IPS-18c (cell line): ENCODE results near the gene RAB44.

Experiments
- H3K4me3 ChIP-seq: 2 replicates; pipeline ENCODE4 v1.7.0; 2013; ENCODE audit warnings: low read depth, mild to moderate bottlenecking, low read length, moderate library complexity; ENCODE audit not compliant: insufficient read depth
- H3K9me3 ChIP-seq: one replicate; pipeline ENCODE4 v1.6.1; 2013; ENCODE audit warnings: mild to moderate bottlenecking, low read length, moderate library complexity; ENCODE audit not compliant: control insufficient read depth, insufficient read depth

Gene RAB44

DNA sequence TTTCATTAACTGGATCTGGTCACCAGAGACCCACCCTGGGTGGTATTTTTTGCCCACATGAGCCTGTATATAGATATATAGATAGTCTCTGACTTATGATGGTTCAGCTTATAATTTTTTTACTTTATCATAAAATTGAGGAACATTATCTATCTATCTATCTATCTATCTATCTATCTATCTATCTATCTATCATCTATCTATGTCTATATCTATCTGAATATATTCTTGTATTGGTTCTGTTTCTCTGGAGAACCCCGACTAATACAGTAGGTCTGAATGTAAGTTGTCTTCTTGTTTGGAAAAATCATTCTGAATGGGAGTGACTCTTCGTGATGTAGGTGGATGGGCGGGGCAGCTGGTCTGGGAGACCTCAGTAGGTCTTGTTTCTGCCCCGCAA is 32.4 kb upstream of the RAB44 start:
- Histone ChIP-seq H3K9me3 (no peaks in the 10 kb centered on the region), H3K4me3 (no peak overlapping the region)

DNA sequence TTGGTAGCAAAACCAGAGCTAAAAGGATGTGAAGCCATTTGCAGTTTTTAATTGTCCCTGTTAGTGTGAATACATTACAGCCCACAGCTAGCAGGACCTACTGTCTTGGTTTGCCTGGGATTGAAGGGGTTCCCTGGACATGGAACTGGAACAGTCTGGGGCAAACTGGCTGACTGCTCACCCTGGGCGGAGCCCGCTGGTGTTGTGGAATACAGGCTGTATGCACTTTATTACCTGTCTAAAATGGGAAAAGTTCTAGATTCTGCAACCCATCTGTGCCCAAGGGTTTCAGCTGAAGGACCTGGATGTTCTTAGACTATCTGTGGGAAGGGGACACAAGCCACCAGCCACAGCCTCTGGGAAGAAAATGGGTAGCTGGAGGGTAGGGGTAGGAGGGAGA is 31.3 kb upstream of the RAB44 start:
- no peak overlapping the region for H3K4me3 ChIP-seq
- no peaks in the 10 kb centered on the region for H3K9me3 ChIP-seq

DNA sequence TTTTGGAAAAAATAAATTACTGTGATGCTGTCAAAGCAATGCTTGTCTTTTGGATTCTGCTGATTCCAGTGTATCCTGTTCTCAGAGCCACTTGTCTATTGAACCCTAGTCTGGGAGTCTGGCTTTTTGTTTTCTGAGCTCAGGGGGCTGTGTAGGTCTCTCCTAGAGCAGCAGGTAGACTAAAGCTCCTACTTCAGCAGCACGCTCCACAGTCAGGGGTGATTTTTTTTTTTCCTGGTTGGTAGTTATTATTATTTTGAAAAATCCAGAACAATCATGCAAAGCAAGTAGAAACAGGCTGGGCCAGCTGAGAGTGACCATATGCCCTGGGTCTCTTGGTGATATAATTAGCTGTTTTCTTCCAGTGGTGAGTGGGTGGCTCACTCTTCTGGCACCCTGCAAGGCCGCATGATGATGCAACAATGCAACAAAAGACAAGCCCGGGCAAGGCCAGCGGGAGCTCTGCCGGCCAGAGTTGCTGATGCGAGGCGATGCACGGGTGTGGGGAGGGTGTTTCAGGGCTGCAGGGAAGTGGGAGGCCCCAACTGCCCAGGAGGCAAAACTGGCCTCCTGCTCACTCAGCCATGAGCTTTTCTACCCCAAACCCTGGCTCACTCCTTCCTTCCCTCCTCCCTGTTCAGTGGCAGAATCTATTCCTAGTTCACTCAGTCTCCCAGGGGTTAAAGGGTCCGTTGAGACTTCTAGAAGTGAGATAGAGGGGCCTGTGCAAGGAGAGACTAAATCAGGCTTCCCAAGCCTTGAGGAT is 30.6 kb upstream of the RAB44 start:
- Histone ChIP-seq H3K9me3 (no peaks in the 10 kb centered on the region), H3K4me3 (no peak overlapping the region)

DNA sequence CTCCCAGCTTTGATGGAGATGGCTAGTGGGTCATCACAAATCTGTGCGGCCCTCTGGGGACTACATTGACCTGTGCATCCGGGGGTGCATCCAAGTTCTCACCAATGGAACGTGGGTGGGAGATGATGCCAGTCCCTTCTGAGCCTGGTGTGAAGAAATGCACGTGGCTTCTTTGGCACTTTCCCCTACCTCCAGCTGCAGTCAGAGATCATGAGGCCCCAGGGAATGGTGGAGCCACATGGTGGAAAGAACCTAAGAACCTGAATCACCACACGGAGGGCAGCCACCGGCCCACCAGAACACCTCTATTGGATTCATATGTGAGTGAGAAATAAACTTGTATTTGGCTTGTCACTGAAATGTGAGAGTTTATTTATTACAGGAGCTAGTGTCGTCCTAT is 29.0 kb upstream of the RAB44 start:
- no peaks in the 10 kb centered on the region for H3K9me3 ChIP-seq
- H3K4me3 ChIP-seq = no peak overlapping the region

DNA sequence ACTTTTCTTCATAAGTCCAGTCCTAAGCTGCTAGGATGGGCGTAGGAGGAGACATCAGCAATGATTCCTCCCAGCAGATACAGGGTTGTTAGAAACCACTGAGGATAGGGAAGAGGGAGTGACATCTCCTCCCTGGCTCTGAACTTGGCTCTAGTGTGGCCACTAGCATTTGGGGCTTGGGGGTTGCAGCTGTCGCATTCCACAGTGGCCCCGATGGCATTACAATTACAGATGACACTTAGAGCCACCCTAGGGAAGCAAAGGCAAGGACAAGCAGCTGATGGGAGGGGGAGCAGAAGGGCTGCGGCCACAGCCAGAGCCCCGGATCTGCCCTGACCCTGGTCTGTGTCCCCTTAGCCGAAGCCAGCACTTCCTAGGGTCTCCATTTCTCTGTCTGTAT is 28.6 kb upstream of the RAB44 start:
- H3K9me3 ChIP-seq = no peaks in the 10 kb centered on the region
- H3K4me3 ChIP-seq = no peak overlapping the region

DNA sequence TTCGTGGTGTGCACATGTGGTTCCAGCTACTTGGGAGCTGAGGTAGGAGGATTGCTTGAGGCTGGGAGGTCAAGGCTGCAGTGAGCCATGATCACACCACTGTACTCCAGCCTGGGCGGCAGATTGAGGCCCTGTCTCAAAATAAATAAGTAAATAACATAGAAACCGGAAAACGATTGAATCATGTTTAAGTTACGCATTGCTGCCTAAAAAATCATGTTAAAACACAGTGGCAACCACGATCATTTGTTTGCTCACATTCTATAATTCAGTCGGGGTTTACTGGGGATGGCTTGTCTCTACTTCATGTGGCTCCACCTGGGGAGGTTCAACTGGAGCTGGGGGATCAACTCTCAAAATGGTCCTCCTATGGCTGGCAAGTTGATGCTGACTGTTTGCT is 27.4 kb upstream of the RAB44 start:
- Histone ChIP-seq H3K9me3 (no peaks in the 10 kb centered on the region), H3K4me3 (no peak overlapping the region)

DNA sequence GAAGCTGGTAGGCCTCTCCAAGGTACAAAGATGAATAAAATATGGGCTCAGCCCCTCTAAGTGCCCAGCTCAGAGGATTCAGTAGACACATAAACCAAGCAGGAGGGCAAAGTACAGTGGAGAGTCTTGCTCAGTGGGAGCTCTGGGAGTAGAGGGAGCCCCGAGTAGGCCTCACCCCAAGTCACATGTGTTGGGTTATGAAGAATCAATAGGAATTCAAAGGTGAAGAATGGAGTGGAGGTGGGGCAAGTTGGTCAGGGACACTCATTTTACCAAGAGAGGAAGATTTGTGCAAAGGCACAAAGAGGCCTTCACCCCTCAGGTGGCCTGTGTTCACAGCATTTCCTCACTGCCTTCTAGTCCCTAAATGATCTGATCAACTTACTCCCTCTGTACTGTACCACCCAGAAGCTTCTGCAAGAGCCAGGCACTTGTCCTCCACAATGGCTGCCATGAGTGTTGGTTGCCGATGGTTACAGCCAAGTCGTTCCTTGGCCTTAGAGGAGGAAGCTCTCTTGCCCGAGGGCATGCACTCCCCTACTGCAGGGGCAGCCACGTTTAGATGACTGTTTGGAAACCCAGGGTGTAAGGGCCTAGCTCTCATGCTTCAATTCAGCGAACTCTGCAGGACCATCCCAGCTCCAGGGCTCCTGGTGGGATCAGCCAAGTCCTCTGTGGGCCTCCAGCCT is 25.8 kb upstream of the RAB44 start:
- Histone ChIP-seq H3K4me3 (no peak overlapping the region), H3K9me3 (no peaks in the 10 kb centered on the region)

DNA sequence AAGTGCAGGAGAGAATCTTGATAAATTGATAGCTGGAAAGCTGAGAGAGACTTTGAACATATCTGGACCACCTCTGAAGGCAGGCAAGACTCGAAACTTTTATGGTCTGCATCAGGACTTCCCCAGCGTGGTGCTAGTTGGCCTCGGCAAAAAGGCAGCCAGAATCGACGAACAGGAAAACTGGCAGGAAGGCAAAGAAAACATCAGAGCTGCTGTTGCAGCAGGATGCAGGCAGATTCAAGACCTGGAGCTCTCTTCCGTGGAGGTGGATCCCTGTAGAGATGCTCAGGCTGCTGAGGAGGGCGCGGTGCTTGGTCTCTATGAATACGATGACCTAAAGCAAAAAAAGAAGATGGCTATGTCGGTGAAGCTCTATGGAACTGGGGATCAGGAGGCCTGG is 23.7 kb upstream of the RAB44 start:
- H3K4me3 ChIP-seq = no peak overlapping the region
- no peaks in the 10 kb centered on the region for H3K9me3 ChIP-seq

DNA sequence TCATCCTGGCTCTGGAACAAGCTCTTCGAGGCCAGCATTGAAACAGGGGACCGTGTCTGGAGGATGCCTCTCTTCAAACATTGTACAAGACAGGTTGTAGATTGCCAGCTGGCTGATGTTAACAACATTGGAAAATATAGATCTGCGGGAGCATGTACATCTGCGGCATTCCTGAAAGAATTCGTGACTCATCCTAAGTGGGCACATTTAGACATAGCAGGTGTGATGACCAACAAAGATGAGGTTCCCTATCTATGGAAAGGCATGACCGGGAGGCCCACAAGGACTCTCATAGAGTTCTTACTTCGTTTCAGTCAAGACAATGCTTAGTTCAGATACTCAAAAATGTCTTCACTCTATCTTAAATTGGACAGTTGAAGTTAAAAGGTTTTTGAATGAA is 22.7 kb upstream of the RAB44 start:
- H3K4me3 ChIP-seq = no peak overlapping the region
- H3K9me3 ChIP-seq = no peaks in the 10 kb centered on the region

DNA sequence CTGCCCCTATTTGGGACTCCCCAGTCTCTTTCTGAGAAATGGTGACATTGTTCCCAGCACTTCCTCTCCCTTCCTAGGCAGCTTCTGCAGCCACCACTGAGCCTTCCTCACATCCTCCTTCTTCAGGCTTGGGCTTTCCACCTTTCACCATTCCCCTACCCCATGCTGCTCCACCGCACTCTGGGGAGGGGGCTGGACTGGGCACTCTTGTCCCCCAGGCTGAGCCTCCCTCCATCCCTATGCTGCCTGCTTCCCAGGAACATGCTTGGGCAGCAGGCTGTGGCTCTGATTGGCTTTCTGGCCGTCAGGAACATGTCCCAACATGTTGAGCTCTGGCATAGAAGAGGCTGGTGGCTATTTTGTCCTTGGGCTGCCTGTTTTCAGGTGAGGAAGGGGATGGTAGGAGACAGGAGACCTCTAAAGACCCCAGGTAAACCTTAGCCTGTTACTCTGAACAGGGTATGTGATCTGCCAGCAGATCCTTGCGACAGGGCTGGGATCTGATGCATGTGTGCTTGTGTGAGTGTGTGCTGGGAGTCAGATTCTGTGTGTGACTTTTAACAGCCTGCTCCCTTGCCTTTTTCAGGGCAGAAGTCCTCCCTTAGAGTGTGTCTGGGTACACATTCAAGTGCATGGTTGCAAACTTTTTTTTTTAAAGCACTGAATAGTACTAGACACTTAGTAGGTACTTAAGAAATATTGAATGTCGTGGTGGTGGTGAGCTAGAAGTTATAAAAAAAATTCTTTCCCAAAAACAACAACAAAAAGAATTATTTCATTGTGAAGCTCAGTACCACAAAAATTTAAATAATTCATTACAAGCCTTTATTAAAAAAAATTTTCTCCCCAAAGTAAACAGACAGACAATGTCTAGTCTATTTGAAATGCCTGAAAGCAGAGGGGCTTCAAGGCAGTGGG is 21.2 kb upstream of the RAB44 start:
- no peak overlapping the region for H3K4me3 ChIP-seq
- H3K9me3 ChIP-seq = no peaks in the 10 kb centered on the region

DNA sequence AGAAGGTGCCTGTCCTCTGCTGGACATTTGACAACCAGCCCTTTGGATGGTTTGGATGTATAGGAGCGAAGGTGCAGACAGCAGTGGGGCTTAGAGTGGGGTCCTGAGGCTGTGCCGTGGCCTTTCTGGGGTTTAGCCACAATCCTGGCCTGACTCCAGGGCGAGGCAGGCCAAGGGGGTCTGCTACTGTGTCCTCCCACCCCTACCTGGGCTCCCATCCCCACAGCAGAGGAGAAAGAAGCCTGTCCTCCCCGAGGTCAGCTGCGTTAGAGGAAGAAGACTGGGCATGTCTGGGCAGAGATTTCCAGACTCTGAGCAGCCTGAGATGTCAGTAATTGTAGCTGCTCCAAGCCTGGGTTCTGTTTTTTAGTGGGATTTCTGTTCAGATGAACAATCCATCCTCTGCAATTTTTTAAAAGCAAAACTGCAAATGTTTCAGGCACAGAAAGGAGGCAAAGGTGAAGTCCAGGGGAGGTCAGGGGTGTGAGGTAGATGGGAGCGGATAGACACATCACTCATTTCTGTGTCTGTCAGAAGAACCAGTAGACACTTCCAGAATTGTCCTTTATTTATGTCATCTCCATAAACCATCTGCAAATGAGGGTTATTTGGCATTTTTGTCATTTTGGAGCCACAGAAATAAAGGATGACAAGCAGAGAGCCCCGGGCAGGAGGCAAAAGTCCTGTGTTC is 20.4 kb upstream of the RAB44 start:
- H3K4me3 ChIP-seq = no peak overlapping the region
- no peaks in the 10 kb centered on the region for H3K9me3 ChIP-seq

DNA sequence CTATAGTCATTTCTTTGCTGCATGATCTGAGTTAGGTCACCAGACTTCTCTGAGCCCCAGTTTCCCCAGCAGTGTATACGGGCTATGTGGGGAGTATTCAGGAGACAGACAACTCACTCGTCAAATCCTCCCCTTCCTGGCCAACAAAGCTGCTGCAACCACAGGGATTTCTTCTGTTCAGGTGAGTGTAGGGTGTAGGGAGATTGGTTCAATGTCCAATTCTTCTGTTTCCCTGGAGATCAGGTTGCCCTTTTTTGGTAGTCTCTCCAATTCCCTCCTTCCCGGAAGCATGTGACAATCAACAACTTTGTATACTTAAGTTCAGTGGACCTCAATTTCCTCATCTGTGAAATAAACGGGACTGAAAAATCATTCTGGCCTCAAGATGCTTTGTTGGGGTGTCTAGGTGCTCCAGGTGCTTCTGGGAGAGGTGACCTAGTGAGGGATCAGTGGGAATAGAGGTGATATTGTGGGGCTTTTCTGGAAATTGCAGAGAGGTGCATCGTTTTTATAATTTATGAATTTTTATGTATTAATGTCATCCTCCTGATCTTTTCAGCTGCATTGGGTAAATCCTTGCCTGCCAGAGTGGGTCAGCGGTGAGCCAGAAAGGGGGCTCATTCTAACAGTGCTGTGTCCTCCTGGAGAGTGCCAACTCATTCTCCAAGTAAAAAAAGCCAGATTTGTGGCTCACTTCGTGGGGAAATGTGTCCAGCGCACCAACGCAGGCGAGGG is 19.7 kb upstream of the RAB44 start:
- Histone ChIP-seq H3K9me3 (no peaks in the 10 kb centered on the region), H3K4me3 (peak overlapping the region; percentile 40; the same call in 1 of the 2 replicates)

DNA sequence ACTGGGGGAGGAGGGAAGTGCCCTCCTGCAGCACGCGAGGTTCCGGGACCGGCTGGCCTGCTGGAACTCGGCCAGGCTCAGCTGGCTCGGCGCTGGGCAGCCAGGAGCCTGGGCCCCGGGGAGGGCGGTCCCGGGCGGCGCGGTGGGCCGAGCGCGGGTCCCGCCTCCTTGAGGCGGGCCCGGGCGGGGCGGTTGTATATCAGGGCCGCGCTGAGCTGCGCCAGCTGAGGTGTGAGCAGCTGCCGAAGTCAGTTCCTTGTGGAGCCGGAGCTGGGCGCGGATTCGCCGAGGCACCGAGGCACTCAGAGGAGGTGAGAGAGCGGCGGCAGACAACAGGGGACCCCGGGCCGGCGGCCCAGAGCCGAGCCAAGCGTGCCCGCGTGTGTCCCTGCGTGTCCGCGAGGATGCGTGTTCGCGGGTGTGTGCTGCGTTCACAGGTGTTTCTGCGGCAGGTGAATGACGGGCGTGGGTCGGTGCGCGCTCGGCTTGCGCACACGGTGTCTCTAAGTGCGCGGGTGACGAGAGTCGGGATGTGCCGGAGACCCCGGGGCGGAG is 19.1 kb upstream of the RAB44 start, which contains the start of gene CDKN1A:
CDKN1A (plus strand) TSS at position 227 of the 555 bp plus-strand sequence. CDS start 5,388 bp downstream, outside the sequence.
- Histone ChIP-seq H3K4me3 (peak within 1 kb of the TSS; percentile 77), H3K9me3 (no peaks in the 10 kb centered on the region)

DNA sequence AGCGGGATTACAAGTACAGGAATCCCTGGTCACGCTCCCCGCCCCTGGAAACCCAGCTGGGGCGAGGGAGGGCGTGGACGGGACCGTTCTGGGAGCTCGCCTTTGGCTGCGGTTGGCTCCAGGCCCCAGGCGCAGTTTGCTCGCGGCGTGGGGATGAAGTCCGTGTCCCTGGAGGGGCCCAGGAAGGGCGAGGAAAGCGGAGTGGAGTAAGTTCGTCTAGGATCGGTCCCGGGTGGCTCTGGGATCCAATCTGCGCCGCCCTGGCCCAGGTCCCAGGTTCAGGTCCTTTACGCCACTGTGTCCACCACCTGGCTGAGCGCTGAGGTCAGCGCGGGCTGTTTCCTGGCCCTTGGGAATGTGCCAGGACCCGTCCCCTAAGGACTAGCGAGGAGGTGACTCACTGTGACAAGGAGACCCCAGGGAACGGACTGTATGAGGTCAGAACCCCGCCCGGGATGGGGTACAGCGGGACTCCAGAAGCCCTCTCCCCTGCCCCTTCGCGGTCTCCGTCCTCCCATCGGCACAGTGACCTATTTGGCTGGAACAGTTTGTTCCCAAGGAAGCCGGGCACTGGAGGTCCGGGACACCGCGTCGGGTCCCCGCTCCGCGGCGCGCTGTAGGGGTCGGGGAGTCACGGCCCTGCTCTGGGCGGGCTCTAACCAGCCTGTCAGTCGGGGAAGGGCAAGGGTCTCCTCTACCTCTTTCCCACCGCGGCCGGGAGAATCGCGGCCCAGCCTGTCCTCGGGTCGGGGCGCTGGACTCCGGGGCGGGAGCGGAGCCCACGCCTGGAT is 18.4 kb upstream of the RAB44 start:
- H3K4me3 ChIP-seq = peak overlapping the region; percentile 77
- no peaks in the 10 kb centered on the region for H3K9me3 ChIP-seq

DNA sequence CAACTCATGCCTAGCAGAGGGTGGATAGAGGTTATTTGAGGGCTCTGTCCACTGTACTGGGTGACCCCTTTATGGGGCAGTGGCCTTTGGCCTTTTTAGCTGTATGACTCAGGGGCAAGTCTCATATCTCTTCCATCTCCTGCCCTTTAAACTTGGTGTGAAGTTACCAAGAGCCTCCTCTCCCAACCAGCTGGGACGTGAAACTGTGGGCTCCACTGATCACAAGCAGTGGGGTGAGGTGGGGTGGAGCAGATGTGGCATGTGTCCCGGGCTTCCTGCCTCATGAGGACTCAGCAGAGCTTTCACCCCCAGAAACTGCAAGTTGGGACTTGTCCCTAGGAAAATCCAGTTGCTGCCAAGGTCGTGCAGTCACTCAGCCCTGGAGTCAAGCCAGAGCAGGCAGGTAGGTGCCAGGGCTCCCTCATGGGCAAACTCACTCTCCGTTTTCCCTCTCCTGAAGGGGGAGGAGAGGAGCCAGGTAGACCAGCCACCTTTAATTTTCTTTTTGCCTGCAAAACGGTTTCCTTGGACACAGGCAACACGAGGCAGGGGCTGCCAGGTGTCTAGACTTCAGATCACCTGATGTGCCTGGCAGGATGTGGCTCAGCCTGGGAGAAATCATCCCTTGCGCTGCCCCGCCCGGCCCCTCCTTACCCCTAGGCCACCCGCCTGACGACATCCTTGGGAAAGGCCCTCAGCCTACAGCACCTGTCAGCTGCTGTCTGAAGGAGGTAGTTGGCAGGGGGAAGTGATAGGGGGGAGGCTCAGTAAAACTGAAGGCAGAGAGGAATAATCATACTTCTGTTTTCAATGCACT is 15.1 kb upstream of the RAB44 start:
- Histone ChIP-seq H3K9me3 (no peaks in the 10 kb centered on the region), H3K4me3 (no peak overlapping the region)
